ENCODE measurements around the gene PFN3. TPM values are rescaled to one million over a fixed set of nuclear protein-coding genes. Genes with fewer than 3 reads are reported as not detected.

The PFN3 gene
- total RNA-seq, 1 donor from 2014 or later, result not detected

- FAIRE-seq (no peak), DNase-seq (ENCODE audit: low read depth) (no peak)
- H3K36me3 ChIP-seq (ENCODE audit: control insufficient read depth, insufficient read depth, low read length), result no peaks in the 10 kb centered on the region
- no peaks in the 10 kb centered on the region for H3K27me3 ChIP-seq (ENCODE audit: control insufficient read depth, insufficient read depth, low read length)
- no peak overlapping the region for H3K4me3 ChIP-seq (ENCODE audit: low read depth, low read length)
- TF ChIP-seq, protein P1, sequence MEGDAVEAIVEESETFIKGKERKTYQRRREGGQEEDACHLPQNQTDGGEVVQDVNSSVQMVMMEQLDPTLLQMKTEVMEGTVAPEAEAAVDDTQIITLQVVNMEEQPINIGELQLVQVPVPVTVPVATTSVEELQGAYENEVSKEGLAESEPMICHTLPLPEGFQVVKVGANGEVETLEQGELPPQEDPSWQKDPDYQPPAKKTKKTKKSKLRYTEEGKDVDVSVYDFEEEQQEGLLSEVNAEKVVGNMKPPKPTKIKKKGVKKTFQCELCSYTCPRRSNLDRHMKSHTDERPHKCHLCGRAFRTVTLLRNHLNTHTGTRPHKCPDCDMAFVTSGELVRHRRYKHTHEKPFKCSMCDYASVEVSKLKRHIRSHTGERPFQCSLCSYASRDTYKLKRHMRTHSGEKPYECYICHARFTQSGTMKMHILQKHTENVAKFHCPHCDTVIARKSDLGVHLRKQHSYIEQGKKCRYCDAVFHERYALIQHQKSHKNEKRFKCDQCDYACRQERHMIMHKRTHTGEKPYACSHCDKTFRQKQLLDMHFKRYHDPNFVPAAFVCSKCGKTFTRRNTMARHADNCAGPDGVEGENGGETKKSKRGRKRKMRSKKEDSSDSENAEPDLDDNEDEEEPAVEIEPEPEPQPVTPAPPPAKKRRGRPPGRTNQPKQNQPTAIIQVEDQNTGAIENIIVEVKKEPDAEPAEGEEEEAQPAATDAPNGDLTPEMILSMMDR (IDR thresholded peaks at IDR 0.05; ENCODE audit: insufficient read depth, low read length, severe bottlenecking), result no peak
Observed at GRCh38 chr5:177410575-177410974, 10.1 kb upstream of the PFN3 start.

DNA sequence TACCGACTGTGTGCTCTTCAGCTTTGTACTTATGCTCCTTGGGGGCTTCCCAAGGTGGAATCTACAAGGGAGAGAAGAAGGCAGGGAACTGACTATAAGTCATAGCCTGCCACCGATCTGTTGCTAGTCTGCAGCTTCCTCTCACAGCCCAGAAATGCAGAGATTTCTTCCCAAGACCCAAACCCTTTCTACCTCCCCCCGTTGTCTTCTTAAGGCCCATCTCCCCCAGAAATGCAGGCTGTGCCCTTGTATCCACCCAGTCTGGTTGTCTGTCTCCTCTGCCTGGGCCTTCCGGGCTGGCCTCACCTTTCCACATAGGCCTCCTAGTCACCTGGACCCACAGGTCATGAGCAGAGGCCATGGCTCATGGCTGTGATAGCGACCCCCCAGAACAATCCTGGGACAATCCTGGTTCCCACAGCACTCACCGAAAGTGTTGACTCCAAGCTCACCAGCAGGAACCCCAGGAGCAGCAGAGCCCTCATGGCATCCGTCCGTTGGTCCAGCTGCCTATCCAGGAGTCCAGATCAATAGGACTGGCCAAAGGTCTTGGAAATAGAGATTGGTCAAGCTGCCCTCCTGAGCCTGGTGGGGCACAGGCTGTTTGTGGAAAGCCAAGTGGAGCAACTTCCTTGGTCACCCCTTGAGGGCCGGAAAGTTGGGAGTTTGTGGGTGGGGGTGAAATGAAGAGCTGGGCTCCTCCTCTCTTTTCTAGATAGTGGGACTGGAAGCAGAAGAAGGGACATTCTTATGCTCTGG is 8.8 kb upstream of the PFN3 start, which contains the start of gene F12:
F12 (minus strand) TSS at position 522 of the 759 bp plus-strand sequence; CDS start at position 485, 37 bp downstream.
- TF ChIP-seq, protein P1 (IDR thresholded peaks at IDR 0.05; ENCODE audit: insufficient read depth, low read length, severe bottlenecking), result no peak
- FAIRE-seq, result no peak
- Histone ChIP-seq H3K27me3 (ENCODE audit: control insufficient read depth, insufficient read depth, low read length) (peaks cover 2% of the 10 kb centered on the region), H3K4me3 (ENCODE audit: low read depth, low read length) (no peak within 1 kb of the TSS), H3K36me3 (ENCODE audit: control insufficient read depth, insufficient read depth, low read length) (no peaks in the 10 kb centered on the region)
- no peak for DNase-seq (ENCODE audit: low read depth)

GRCh38 chr5:177405805-177406204 is 5.3 kb upstream of the PFN3 start:
- H3K4me3 ChIP-seq (ENCODE audit: low read depth, low read length), result no peak overlapping the region
- no peak for DNase-seq (ENCODE audit: low read depth)
- peaks cover 2% of the 10 kb centered on the region for H3K27me3 ChIP-seq (ENCODE audit: control insufficient read depth, insufficient read depth, low read length)
- no peaks in the 10 kb centered on the region for H3K36me3 ChIP-seq (ENCODE audit: control insufficient read depth, insufficient read depth, low read length)
- FAIRE-seq, result no peak
- TF ChIP-seq, protein P1 (IDR thresholded peaks at IDR 0.05; ENCODE audit: insufficient read depth, low read length, severe bottlenecking), result no peak

GRCh38 chr5:177405312-177405711 is 4.9 kb upstream of the PFN3 start:
- TF ChIP-seq, protein P1 (IDR thresholded peaks at IDR 0.05; ENCODE audit: insufficient read depth, low read length, severe bottlenecking), result no peak
- Histone ChIP-seq H3K36me3 (ENCODE audit: control insufficient read depth, insufficient read depth, low read length) (no peaks in the 10 kb centered on the region), H3K27me3 (ENCODE audit: control insufficient read depth, insufficient read depth, low read length) (peaks cover 4% of the 10 kb centered on the region), H3K4me3 (ENCODE audit: low read depth, low read length) (no peak overlapping the region)
- FAIRE-seq (no peak), DNase-seq (ENCODE audit: low read depth) (no peak)

DNA sequence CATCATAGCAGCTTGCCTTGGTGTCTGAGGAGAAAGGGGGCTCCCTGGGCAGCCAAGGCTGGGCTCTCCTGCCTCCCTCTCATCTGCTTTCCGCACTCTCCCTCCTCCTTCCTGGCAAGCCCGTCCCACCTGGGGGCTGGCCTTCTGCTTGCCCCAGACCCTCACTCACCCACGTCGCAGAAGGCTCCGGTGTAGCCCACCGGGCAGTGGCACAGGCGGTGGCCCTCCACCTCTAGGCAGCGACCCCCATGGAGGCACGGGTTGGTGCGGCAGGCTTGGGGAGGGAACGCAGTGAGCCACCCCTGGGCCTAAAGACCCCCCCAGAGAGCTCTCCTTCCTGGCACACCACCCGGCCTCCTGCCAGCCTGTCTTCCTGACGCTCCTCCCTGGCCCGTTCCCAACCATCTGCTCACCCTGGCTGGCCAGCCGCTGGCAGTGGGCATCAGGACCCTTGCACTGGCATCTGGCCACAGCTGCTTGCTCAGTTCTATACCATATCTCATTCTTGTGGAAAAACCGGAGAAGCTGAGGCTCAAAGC is 4.2 kb upstream of the PFN3 start:
- no peak for DNase-seq (ENCODE audit: low read depth)
- H3K36me3 ChIP-seq (ENCODE audit: control insufficient read depth, insufficient read depth, low read length), result no peaks in the 10 kb centered on the region
- H3K27me3 ChIP-seq (ENCODE audit: control insufficient read depth, insufficient read depth, low read length), result peaks cover 7% of the 10 kb centered on the region
- TF ChIP-seq, protein P1 (IDR thresholded peaks at IDR 0.05; ENCODE audit: insufficient read depth, low read length, severe bottlenecking), result no peak
- peak overlapping the region; percentile 55 for H3K4me3 ChIP-seq (ENCODE audit: low read depth, low read length)
- no peak for FAIRE-seq

All from bronchial epithelial cell (primary cell).